Trophoblast cell (in vitro differentiated cells and primary cell): ENCODE data around the gene NXN.
"Not testable (repeated sequence)": the region's sequence is repeated elsewhere in the genome, so short reads cannot be mapped to it uniquely, and the experiment has no call there.

Source experiments
- DNase-seq, 2 donors: peaks; one replicate each; pipeline ENCODE4 v3.0.0-alpha.2; 2016
- H2AFZ ChIP-seq: 2 replicates; pipeline ENCODE4 v1.6.1; 2013; ENCODE audit warnings: low read length, moderate library complexity, mild to moderate bottlenecking; ENCODE audit not compliant: insufficient read depth, poor library complexity
- H2AK5ac ChIP-seq: 2 replicates; pipeline ENCODE4 v1.6.1; 2013; ENCODE audit warnings: mild to moderate bottlenecking, low read length
- H2BK120ac ChIP-seq: 2 replicates; pipeline ENCODE4 v1.6.1; 2013; ENCODE audit warnings: low read length, mild to moderate bottlenecking, moderate library complexity; ENCODE audit not compliant: insufficient read depth, poor library complexity
- H2BK12ac ChIP-seq: 2 replicates; pipeline ENCODE4 v1.6.1; 2013; ENCODE audit warnings: mild to moderate bottlenecking, low read length, moderate library complexity
- H2BK5ac ChIP-seq: 2 replicates; pipeline ENCODE4 v1.6.1; 2013; ENCODE audit warnings: low read length, low read depth, moderate library complexity, mild to moderate bottlenecking; ENCODE audit not compliant: poor library complexity
- H3K14ac ChIP-seq: 2 replicates; pipeline ENCODE4 v1.6.1; 2013; ENCODE audit warnings: mild to moderate bottlenecking, low read length
- H3K18ac ChIP-seq: 2 replicates; pipeline ENCODE4 v1.6.1; 2013; ENCODE audit warnings: mild to moderate bottlenecking, low read length
- H3K23ac ChIP-seq: 2 replicates; pipeline ENCODE4 v1.6.1; 2013; ENCODE audit warnings: low read length
- H3K27ac ChIP-seq: 2 replicates; pipeline ENCODE4 v1.5.1; 2013; ENCODE audit warnings: low read depth, mild to moderate bottlenecking, inconsistent platforms, low read length, moderate library complexity
- H3K27me3 ChIP-seq: 2 replicates; pipeline ENCODE4 v1.6.1; 2013; ENCODE audit warnings: inconsistent platforms, mild to moderate bottlenecking, low read length, moderate library complexity; ENCODE audit not compliant: insufficient read depth
- H3K36me3 ChIP-seq, 2 experiments: 1 replicate in 1 of 2; 2 replicates in 1 of 2; pipeline ENCODE4 v1.6.1; 2013; ENCODE audit warnings: low read length in 2 of 2, mild to moderate bottlenecking in 2 of 2, moderate library complexity in 1 of 2; ENCODE audit not compliant: insufficient read depth in 2 of 2, control insufficient read depth in 1 of 2
- H3K4ac ChIP-seq: 2 replicates; pipeline ENCODE4 v1.6.1; 2013; ENCODE audit warnings: low read depth, mild to moderate bottlenecking, low read length, moderate library complexity
- H3K4me1 ChIP-seq, 2 experiments: 1 replicate in 1 of 2; 2 replicates in 1 of 2; pipeline ENCODE4 v1.6.1; 2013; ENCODE audit warnings: low read length in 2 of 2, mild to moderate bottlenecking in 2 of 2, moderate library complexity in 1 of 2; ENCODE audit not compliant: insufficient read depth in 2 of 2, control insufficient read depth in 1 of 2
- H3K4me2 ChIP-seq: 2 replicates; pipeline ENCODE4 v1.6.1; 2013; ENCODE audit warnings: inconsistent platforms, mild to moderate bottlenecking, low read length, moderate library complexity
- H3K4me3 ChIP-seq: 2 replicates; pipeline ENCODE4 v1.5.1; 2013; ENCODE audit warnings: mild to moderate bottlenecking, low read depth, low read length, inconsistent platforms
- H3K79me1 ChIP-seq: one replicate; pipeline ENCODE4 v1.6.1; 2013; ENCODE audit warnings: low read length
- H3K79me2 ChIP-seq: 2 replicates; pipeline ENCODE4 v1.6.1; 2013; ENCODE audit warnings: low read length, mild to moderate bottlenecking; ENCODE audit not compliant: control insufficient read depth, insufficient read depth, poor library complexity
- H3K9ac ChIP-seq: 2 replicates; pipeline ENCODE4 v1.6.1; 2013; ENCODE audit warnings: mild to moderate bottlenecking, low read length
- H3K9me3 ChIP-seq: 2 replicates; pipeline ENCODE4 v1.6.1; 2013; ENCODE audit warnings: low read depth, mild to moderate bottlenecking, control low read depth, inconsistent platforms, low read length; ENCODE audit not compliant: insufficient read depth
- H4K12ac ChIP-seq: 2 replicates; pipeline ENCODE4 v1.6.1; 2013; ENCODE audit warnings: low read depth, mild to moderate bottlenecking, low read length, moderate library complexity
- H4K8ac ChIP-seq: 2 replicates; pipeline ENCODE4 v1.6.1; 2013; ENCODE audit warnings: low read depth, mild to moderate bottlenecking, low read length, moderate library complexity
- H4K91ac ChIP-seq: one replicate; pipeline ENCODE4 v1.6.1; 2013; ENCODE audit warnings: low read depth, mild to moderate bottlenecking, low read length, moderate library complexity
- WGBS: extraction: QIAGEN DNeasy Blood & Tissue Kit; methylation state at CpG from one replicate; pipeline ENCODE4 v1.1.7; 2013; ENCODE audit warnings: missing lambda C conversion rate; ENCODE audit not compliant: insufficient read length, insufficient coverage; ENCODE audit errors: extremely low coverage; 5-methylcytosine and 5-hydroxymethylcytosine counted together

The NXN gene

DNA sequence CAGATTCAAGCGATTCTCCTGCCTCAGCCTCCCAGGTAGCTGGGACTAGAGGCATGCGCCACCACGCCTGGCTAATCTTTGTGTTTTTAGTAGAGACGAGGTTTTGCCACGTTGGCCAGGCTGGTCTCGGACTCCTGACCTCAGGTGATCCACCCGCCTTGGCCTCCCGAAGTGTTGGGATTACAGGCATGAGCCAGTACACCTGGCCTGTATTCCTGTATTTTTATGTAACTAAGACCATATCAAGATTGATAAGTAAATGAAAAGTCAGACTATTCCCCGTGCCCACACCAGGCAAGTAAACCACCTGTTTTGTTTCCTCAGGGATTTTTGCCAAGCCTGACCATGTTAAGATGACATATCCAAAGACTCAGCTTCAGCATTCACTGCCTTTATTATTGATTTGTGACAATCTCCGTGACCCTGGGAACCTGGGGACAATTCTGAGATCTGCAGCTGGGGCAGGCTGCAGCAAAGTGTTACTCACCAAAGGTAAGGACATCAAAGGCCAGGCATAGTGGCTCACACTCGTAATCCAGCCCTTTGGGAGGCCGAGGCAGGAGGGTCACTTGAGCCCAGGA is 191.8 kb downstream of the NXN start:
- H3K4ac ChIP-seq: no peak overlapping the region
- H3K79me1 ChIP-seq: no peaks in the 10 kb centered on the region
- H3K23ac ChIP-seq: no peak overlapping the region

DNA sequence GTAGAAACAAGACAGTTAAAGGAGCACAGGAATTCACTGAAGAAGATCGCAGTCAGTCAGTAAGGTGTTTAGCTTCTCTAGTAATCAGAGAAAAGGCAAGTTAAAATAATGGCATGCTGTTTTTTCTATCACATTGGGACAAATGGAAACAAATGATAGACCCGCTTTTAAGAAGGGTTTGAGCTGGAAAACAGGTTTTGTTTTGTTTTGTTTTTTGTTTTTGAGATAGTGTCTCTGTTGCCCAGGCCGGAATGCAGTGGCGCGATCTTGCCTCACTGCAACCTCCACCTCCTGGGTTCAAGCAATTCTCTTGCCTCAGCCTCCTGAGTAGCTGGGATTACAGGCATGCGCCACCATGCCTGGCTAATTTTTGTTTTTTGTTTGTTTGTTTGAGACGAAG is 193.7 kb downstream of the NXN start:
- not testable (repeated sequence) for H3K18ac ChIP-seq, H2AFZ ChIP-seq, H3K27me3 ChIP-seq, H3K4me1 ChIP-seq, H2BK5ac ChIP-seq, H2BK120ac ChIP-seq, H3K14ac ChIP-seq, H3K79me2 ChIP-seq, H3K4ac ChIP-seq, H3K27ac ChIP-seq, H3K23ac ChIP-seq, H4K12ac ChIP-seq, H2BK12ac ChIP-seq, H4K91ac ChIP-seq, H2AK5ac ChIP-seq, H4K8ac ChIP-seq, H3K79me1 ChIP-seq, H3K9me3 ChIP-seq, H3K4me2 ChIP-seq, H3K4me3 ChIP-seq, H3K9ac ChIP-seq
- no CpG with 5 or more reads among the region's 7 CpGs for WGBS
- H3K36me3 ChIP-seq: peaks cover 3 to 20% of the 10 kb centered on the region in 2 experiments
- DNase-seq: peak; percentile 55 to 91

More for the DNA sequence above, 191.8 kb downstream of the NXN start:
- Histone ChIP-seq H3K4me2 (no peak overlapping the region), H3K18ac (no peak overlapping the region), H3K4me1 (peaks cover 4% of the 10 kb centered on the region in 2 experiments), H3K14ac (no peak overlapping the region), H3K4me3 (no peak overlapping the region), H2AFZ (no peak overlapping the region), H4K91ac (no peak overlapping the region), H4K8ac (no peak overlapping the region), H3K36me3 (peaks cover 11 to 37% of the 10 kb centered on the region in 2 experiments), H3K27me3 (no peaks in the 10 kb centered on the region), H3K27ac (no peak overlapping the region), H2BK12ac (no peak overlapping the region), H3K9me3 (peaks cover 2% of the 10 kb centered on the region), H2BK5ac (no peak overlapping the region), H3K9ac (no peak overlapping the region), H2AK5ac (no peak overlapping the region), H2BK120ac (no peak overlapping the region), H4K12ac (no peak overlapping the region), H3K79me2 (no peaks in the 10 kb centered on the region)
- no peak for DNase-seq
- WGBS: no CpG with 5 or more reads among the region's 12 CpGs

DNA sequence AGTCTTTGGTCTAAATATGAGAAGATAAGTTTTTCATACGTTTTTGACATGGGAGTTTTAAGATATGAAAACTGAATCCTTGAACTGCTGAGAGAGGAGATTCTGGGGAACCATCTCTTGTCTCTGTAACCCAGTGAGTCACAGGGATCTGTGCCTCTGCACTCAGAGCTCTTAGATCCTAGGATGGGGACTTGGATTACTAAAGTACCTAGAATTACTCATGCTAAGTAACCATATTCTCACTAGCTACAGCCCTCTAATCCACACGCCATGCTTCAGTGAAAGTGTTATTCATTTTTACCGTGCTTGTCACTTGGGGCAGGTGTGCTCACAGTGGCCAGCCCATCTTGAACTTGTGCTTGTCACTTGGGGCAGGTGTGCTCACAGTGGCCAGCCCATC is 195.4 kb downstream of the NXN start:
- Histone ChIP-seq H2AK5ac (no peak overlapping the region), H2BK5ac (no peak overlapping the region), H3K4me1 (peaks cover 2 to 5% of the 10 kb centered on the region in 2 experiments), H4K12ac (no peak overlapping the region), H3K27me3 (no peaks in the 10 kb centered on the region), H3K4ac (no peak overlapping the region), H3K18ac (no peak overlapping the region), H3K9ac (no peak overlapping the region), H2BK120ac (no peak overlapping the region), H3K4me3 (no peak overlapping the region), H3K9me3 (peaks cover 2% of the 10 kb centered on the region), H3K14ac (no peak overlapping the region), H3K4me2 (no peak overlapping the region), H4K8ac (no peak overlapping the region), H2BK12ac (no peak overlapping the region), H3K27ac (no peak overlapping the region), H4K91ac (no peak overlapping the region), H3K36me3 (peaks cover 3 to 16% of the 10 kb centered on the region in 2 experiments), H2AFZ (no peak overlapping the region), H3K79me2 (peaks cover 4% of the 10 kb centered on the region), H3K79me1 (peaks cover 4% of the 10 kb centered on the region), H3K23ac (no peak overlapping the region)
- WGBS: no CpG with 5 or more reads among the region's 3 CpGs
- DNase-seq: peak in 1 of 2 donors; percentile 29

DNA sequence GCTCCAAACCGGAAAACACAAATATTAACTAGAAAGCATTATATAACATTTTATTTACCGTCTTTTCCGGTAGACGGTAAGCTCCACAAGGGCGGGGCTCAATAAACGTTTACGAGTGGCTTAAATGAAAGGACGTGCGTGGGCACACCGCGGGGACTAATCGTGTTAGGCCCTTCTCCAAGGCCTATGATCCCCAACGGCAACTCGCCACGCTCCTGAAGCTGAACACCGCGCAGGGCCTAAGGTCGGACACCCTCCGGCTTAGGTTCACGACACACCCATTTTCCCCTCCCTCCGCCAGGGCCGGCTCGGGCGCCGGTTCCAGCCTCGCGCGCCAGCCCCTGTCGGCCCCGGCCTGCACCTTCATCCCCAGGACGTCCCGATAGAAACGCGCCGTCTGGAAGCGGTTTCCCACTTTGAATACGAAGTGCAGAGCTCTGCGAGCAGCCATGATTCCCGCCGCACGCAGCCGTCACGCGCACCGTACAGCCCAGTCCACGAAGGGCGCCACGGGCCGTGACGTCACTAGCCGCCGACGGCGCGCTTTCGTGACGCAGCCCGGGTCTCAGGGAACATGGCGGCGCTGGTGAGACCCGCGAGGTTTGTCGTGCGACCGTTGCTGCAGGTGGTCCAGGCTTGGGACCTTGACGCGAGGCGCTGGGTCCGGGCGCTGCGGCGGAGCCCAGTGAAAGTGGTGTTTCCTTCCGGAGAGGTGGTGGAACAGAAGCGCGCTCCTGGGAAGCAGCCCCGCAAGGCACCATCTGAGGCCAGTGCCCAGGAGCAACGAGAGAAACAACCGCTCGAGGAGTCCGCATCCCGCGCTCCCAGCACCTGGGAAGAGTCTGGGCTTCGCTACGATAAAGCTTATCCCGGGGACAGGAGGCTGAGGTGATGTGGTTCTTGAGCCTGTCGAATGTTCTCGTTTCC is 197.5 kb downstream of the NXN start, which contains the start of the genes GLOD4 and MRM3:
Gene GLOD4, minus strand, starts transcription at position 476 of the 927 bp plus-strand sequence. Its CDS starts 25 bp downstream, at position 451.
Gene MRM3, plus strand, starts transcription at position 549 of the 927 bp plus-strand sequence. Its CDS starts 26 bp downstream, at position 575.
- Histone ChIP-seq H3K18ac (peak within 1 kb of the TSS; percentile 81), H3K36me3 (peaks cover 9 to 23% of the 10 kb centered on the region in 2 experiments), H3K4ac (peak within 1 kb of the TSS; percentile 85), H2AK5ac (peak within 1 kb of the TSS; percentile 37), H3K9ac (peak within 1 kb of the TSS; percentile 78), H3K27ac (peak within 1 kb of the TSS; percentile 39), H3K79me1 (peaks cover 4% of the 10 kb centered on the region), H4K91ac (peak within 1 kb of the TSS; percentile 83), H3K79me2 (peaks cover 4% of the 10 kb centered on the region), H2AFZ (peak within 1 kb of the TSS; percentile 71), H3K4me1 (peaks cover 2 to 5% of the 10 kb centered on the region in 2 experiments), H4K8ac (peak within 1 kb of the TSS; percentile 59), H3K27me3 (no peaks in the 10 kb centered on the region), H4K12ac (peak within 1 kb of the TSS; percentile 57), H2BK12ac (no peak within 1 kb of the TSS), H3K23ac (no peak within 1 kb of the TSS), H2BK5ac (peak within 1 kb of the TSS; percentile 60), H3K14ac (peak within 1 kb of the TSS; percentile 71), H3K9me3 (no peaks in the 10 kb centered on the region), H2BK120ac (peak within 1 kb of the TSS; percentile 34), H3K4me3 (peak within 1 kb of the TSS; percentile 92), H3K4me2 (peak within 1 kb of the TSS; percentile 94)
- WGBS: no CpG with 5 or more reads among the region's 87 CpGs
- DNase-seq: peak; percentile 92 to 96
